KG1 (cell line): ENCODE data around the gene PEG3.
"Not testable (repeated sequence)": the region's sequence is repeated elsewhere in the genome, so short reads cannot be mapped to it uniquely, and the experiment has no call there.

ENCODE experiments used
- DNase-seq: peaks from one replicate; lab custom pipeline; 2025; lab: John Stamatoyannopoulos, UW

Gene PEG3

DNA sequence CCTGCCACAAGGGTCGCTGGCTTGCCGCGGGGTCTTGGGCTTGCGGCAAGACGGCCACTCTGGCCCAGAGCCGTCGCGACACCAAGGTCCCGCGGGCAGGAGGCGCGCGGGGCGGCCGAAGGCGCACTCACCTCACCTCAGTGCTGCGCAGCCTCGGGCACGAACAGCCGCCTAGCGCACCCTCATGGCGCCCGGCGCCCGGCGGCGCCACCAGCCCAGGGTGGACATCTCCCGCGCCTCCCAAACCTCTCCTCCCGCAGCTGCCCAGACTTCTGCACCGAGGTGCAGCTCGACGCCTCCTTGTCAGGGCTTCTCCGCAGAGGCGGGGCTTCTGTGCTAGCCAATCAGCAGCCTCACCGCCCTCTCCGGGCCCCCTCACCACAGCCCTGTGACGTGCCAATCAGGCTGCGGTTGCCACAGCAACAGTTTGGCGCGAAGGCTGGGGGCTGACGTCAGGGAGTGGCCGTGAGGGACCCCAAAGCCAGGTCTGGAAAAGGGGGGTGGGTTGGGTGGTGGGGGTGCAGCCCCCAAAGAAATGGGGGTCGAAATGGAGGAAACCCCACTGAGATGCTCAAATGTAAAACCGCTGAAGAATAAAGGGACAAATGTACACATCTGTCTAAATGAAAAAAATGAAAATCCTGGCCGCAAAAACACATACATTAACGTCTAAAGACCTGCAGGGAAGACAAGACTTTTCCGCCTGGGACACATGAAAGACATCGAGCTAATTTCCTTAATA lies at the start of gene PEG3, which contains the start of gene ZIM2:
TSS of gene PEG3 (minus strand) at position 276 of the 742 bp plus-strand sequence. CDS start 16,071 bp downstream, outside the sequence.
TSS of gene ZIM2 (minus strand) at position 276 of the 742 bp plus-strand sequence. CDS start 16,449 bp downstream, outside the sequence.
- DNase-seq: no peak

DNA sequence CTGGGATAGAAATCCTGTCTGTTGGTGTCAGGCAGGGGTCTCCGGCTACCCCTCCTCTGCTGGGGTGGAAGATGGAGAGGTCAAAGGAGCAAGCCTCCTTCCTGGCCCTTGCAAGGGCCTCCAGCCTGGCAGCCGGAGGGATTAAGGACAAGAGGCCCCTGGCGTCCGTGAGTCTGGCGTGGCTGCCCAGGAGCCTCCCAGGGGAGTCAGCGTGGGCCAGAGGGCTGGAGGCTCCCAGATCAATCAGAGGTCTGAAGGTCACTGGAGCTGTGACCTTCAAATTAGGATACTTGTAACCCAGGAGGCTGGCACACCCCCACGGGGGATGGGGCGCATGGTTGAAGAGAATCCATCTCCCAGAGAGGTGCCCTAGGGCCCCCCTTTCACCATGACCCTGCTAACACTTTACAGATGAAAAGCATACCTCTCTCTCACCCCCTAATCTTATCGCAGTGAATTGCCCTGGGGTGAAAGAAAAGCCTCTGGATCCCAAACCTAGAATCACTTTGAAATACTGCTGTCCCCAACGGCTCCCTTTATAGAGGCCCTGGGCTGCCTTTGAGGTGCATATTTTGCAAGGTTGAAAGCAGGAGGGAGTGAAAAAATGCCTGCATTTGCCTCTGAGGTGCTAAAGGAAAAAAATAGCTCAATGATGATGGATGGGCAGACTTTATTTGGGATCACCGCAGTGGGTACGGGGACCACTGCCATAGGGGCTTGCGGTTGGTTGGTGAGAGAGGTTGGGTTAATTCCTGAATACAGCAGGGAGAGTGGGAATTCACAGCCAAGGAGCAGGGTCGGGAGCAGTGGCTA lies 44.9 kb upstream of the PEG3 start:
- no peak for DNase-seq

DNA sequence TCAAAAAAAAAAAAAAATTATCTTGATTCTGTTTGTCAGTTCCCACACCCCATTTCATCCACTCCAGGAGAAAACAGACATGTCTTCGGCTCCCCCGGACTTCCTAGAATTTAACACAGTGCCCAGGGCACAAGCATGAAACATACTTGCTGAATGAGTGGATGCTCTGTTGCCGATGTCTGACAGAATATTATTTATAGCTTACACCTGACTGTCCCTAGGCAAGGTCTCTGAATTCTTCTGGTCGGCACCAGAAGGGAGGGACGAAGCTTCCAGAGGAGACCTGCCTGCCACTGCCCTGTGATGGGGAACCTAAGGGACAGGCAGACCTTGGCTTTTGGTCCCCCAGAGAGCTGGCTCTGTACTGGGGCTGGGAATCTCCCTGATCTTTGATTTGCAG lies 43.9 kb upstream of the PEG3 start:
- no peak for DNase-seq

DNA sequence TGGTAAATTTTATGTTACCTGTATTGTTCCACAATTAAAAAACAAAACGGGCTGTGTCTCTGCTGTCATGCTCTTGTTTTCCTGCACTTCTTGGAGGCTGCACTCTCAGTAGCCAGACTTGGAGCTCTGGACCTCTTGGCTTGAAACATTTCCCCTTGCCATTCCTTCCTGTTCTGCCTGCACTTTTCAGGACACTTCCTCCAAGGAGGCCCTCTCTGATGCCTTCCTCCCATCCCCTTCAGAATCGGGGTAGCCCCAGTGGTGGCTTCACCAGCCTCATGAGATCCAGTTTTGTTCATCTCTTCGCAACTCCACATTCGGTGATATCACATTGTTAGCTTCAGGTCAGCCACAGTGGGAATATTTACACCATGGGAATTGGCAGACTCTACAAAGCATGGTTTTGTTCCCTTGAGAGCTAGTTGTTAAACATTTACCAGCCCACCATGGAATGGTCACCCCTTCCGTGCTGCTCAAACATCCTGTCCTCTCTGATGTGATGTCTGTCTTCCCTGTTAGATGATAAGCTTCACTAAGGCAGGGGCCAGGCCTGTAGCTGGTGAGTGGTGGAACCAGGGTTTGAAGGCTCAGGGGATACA lies 40.2 kb upstream of the PEG3 start:
- DNase-seq: no peak

DNA sequence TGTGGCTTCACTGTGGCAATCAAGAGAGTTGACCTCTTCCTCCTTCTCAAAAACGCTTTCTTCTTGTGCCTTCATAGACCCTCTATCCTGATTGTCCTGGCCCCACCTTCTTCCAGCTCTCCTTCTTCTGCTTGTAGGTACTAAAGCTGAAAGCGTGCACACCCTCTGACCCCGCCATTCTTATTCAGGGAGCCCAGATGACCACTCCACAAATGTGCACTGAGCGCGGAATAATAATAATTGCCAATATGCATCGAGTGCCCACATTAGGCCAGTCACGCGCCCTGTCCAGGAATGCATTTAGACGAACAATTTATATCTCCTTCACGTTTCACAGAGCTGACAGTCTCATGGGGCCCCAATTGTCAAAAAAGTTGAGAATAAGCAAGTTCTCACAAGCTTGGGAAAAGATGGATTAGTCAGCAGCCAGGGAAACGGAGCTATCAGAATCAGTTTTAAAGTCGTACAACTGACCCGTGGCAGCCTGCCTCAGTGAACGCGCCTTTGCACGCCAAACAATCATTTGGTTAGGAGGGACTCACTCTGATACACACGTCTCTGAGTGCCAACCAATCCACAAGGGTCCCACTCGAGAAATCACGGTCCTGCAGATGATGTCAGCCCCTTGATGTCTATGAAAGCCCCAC lies 36.7 kb upstream of the PEG3 start:
- no peak for DNase-seq

DNA sequence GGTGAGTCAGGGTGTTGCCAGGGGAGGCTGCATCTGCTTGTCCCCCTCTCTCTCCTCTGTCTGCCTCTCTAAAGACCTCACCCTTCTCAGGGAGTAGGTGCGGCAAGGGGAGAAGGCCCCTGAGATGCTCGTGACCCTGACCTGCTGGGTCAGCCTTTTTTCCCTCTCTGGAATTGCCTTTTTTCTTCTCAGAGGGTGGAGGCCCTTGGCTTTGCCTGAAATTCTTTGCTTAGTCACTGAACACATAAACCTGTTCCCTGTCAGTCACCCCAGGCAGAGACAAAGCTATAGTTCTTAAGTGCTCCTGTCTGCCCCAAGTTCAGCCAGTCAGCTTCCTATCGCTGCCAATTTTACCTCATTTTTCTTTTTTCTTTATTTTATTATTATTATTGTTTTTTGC lies 35.2 kb upstream of the PEG3 start:
- no peak for DNase-seq

DNA sequence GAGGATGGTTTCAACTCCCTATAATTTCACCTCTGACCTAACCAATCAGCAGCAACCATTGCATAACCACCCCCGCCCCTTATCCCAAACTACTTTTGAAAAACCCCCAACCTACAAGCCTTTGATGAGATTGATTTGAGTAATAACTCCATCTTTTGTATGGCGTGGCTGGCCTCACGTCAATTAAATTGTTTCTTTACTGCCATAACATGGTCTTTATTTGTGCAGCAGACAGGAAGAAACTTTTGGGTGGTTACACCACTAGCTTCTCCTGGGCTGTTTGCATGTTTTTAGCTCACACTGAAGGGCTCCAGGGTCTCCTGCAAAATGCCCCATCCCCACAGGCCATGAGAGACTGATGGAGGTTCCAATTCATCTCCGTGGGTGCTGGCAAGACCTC lies 34.0 kb upstream of the PEG3 start:
- DNase-seq: no peak

DNA sequence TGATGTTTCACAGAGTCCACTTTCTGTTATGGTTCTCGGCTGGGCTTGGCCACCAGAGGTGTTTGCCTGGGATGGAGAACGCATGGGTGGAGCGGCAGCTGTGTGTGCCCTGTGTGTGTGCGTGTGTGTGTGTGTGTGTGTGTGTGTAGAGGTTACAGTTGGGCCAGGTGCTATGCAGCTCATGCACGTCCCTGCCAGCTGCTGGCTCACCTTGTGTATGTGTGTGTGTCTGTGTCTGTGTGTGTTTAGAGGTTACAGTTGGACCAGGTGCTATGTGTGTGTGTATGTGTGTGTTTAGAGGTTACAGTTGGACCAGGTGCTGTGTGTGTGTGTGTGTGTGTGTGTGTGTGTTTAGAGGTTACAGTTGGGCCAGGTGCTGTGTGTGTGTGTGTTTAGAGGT lies 33.0 kb upstream of the PEG3 start:
- DNase-seq: no peak

DNA sequence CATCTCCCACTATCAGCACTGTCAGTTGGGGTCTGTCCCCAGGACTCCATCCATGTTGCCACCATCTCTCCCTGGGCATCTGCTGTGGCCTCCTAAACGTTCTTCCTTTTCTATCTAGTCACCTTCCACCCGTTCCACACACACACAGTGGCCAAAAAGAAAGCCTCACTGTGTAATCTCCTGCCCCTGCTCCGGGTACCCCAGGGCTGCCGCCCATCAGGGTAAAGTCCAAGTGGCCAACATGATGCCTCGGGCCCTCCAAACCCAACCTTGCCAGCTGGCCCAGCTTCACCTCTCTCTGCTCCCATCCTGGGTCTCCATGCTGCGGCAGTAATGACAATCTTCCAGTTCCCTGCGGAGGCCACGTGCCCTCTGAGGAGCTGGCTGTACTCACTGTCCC lies 29.4 kb upstream of the PEG3 start:
- no peak for DNase-seq

DNA sequence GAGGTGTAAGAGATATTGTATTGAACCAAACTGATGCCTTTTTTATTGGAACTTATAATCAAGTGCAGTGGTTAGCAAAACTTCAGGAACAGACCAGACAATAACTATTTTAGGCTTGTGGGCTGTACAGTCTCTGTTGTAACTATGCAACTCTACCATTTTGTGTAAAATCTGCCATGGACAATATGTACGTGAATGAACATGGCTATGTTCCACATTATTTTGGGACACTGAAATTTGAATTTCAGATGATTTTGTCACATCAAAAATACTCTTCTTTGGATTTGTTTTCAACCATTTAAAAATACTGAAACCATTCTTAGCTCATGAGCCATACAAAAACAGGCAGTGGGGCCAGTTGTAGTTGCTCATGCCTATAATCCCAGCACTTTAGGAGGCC lies 27.9 kb upstream of the PEG3 start:
- DNase-seq: no peak

DNA sequence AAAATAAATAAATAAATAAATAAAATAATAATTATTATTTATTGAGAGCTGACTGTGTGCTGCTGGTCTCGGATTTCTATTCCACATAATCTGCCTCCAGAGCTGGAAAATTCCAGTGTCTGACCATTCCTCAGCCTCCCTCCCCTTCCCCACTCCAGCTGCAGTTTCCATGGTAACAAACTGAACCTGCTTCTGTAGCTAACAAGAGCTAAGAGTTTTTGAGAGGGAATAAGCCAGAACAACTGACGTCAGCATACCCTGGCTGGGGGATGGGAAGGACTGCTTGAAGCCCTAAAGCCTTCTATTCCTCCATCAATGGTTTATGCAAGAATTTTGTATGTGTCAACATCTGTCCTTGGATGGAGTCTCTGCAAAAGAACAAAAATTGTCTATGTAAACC lies 26.0 kb upstream of the PEG3 start:
- no peak for DNase-seq

DNA sequence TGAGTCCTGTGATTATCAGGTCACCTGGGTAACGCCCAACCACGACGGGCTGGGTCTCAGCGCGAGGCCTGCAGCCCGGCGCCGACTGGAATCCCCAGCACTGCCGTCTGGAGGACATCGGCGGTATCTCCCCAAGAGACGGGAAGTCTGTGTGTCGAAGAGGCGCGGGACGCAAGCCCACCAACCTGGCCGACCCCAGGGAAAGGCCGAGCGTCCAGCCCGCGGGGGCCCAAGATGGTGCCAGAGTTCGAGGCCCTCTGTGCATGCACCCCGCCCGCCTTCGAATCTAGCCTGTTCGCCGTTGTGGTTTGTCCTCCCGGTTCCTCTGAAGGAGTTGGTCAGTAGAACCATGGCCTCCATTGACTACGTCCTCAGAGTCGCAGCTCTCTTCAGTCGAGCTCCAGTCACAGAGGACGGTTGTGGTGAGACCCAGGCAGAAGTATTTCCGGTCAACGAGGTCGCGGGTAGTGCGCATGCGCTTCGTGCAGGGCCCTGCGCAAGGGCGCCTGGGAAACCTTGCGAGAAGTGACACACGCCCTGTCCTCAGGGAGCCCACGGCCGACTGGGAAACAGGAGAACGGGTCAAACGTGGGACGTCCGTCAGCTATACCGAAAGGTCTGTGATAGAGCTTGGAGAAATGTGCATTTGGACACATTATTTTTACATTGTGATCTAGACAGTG lies 24.1 kb upstream of the PEG3 start:
- DNase-seq: no peak

DNA sequence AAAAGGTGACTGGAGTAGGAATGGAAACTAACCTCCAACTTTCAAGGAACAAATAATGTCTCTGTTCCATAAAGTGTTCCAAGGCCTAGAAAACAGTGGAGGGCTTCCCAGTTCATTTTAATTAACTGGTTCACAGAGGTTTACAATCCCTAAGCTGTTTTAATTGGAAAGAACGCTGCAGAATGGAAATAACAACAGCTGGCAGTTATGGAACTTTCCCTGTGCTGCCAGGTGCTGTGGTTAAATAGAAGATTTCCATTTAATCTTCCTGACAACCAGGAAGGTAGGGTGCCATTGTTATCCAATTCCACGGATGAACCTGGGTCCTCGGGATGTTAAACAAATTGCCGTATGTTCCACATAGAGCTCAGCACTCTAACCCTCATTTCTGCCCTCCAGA lies 22.2 kb upstream of the PEG3 start:
- no peak for DNase-seq

DNA sequence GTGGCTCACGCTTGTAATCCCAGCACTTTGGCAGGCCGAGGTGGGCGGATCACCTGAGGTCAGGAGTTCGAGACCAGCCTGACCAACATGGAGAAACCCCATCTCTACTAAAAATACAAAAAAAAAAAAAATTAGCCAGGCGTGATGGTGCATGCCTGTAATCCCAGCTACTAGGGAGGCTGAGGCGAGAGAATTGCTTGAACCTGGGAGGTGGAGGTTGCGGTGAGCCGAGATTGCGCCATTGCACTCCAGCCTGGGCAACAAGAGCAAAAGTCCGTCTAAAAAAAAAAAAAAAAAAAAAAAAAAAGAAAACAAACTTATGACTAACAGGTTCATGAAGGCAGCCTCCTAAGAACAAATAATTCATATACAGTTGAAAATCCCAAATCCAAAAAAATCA lies 19.9 kb upstream of the PEG3 start:
- DNase-seq: not testable (repeated sequence)

DNA sequence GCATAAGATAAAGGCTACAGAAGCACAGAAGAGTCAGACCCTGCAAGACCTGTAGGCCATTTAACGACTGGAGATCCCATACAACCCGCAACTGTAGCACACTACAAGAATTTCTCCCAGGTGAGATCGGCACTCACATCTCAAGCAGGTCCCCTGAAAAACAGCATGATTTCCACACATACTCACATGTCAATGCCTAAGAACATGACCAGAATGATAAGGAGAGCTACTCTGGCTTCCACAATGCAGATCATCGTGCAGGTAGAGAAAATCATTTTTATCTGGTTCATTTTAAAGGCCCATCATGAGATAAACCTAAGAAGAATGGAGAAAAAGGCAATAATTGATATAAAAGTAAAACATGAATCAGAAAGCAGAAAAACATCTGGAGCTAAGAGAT lies 17.5 kb upstream of the PEG3 start:
- no peak for DNase-seq

DNA sequence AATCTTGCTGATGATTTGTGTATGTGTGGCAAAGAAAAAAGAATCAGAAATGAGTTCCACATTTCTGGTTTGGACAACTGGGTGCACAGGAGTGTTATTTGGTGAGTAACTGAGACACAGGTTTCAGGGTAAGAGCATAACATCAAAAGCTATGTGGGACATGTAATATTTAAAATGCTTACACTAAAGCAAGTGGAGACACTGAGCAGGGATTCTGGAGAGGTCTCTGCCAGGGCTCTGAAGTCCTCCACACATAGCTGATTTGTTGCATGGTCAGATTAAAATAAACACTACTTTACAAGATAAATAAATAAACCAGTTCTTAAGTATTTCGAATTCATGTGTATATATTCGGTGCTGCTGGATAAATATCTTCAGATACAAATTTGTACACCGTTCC lies 16.3 kb upstream of the PEG3 start:
- no peak for DNase-seq

DNA sequence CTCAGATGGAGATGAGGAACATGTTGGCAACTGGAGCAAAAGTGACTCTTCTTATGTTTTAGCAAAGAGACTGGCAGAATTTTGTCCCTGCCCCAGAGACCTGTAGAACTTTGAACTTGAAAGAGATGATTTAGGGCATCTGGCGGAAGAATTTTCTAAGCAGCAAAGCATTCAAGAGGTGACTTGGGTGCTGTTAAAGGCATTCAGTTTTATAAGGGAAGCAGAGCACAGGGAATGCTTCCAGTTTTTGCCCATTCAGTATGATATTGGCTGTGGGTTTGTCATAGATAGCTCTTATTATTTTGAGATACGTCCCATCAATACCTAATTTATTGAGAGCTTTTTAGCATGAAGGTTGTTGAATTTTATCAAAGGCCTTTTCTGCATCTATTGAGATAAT lies 11.8 kb upstream of the PEG3 start:
- DNase-seq: not testable (repeated sequence)

DNA sequence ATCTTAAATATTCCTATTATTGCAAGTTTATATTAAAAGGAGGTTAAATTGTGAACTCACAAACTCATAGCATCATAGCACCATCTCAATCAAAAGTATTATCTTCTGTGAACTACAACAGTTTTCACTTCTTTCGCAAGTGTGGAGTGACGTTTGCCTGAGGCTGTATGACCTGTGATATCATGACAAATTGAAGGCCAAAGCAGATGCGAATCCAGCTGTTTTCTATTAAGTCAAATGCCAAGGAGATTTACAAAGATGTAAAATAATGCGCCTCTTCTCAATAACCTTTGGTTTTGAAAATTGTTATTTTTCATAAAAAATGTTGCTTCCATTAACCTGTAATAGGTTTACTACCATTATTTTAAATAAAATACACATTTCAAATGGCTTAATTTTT lies 7.6 kb upstream of the PEG3 start:
- no peak for DNase-seq

DNA sequence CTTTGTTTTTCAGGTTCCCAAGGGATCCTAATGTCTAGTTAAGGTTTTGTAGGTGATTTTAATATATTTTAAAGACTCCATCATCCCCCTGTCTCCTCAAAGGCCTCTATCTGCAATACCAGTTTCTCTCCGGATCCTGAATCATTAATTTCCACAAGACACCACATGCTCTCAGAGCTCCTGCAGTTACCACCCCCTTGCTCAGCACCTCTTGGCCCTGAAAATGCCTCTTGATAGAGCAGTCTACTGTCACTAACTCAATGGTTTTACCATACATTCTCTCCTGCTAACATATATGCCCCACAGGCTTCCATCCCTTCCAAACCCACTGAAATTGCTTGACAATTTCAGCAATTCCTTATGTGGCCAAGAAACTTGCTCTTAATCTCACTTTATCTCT lies 1.9 kb upstream of the PEG3 start:
- DNase-seq: no peak

DNA sequence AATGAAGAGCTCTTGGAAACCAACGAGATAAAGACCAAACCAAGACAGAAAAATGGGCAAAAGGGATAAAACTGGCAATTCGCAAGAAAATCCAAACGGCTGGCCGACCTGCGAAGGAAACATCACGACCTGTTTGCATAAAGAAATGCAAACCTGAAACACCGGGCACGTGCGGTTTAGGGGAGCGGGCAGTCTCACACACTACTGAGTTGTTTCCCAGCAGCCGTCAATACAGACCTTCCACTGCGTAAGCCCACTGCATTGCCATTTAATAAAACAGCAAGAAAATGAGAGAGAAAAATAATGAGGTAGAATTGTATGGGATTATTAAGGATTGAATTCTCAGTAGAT lies 642 bp upstream of the PEG3 start:
- no peak for DNase-seq

DNA sequence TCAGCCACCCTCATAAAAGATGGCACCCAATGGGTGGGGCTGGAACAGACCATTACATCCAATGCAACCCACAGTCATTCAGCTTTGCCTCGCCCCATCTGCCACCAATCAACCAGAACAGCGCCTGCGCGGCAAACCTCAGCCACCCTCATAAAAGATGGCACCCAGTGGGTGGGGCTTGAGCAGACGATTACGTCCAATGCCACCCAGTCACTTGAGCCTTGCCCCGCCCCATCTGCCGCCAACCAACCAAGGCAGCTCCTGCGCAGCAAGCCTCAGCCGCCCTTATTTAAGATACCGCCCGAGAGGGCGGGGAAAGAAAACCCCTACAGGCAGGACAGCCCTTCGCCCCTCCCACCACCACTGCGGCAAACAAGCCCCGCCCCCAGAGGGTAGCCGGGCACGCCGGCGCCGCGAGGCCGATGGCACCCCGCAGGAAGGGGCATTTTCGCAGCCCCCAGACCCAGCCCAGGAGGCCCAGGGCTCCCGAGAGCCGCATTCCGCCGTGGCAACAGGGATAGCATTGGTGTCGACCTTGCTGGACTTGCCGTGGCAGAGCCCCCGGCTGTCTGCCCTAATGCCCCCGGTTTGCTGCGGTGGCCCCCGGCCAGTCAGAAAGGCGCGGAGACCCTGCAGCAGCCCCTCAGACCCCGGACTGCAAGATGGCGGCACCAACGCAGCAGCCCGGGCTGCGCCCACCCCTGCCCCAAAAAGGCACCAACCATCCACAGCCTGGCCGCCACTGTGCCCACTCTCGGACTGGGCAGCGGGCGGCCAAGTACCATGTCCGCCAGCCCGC lies 675 bp downstream of the PEG3 start:
- DNase-seq: peak; percentile 96
